MCF 10A (cell line): ENCODE measurements around the gene GNPTG. TPM values are rescaled to one million over a fixed set of nuclear protein-coding genes. Genes with fewer than 3 reads are reported as not detected.

ENCODE experiments used
- BruUV-seq: library from RNA; stranded (reverse); fragments of 400-500 nt; replicated peaks from 2 replicates; lab custom pipeline; 2021; lab: Mats Ljungman, UMichigan
- CTCF ChIA-PET: fragments of 300-600 bp; sonication (Branson Sonifier 250); formaldehyde crosslinking; extraction: SDS; loops from one replicate; lab custom pipeline; 2021; ENCODE audit warnings: antibody characterized with exemption, inconsistent platforms; lab: Yijun Ruan, JAX
- POLR2A ChIA-PET: fragments of 300-600, 350-650 bp; sonication (Branson Sonifier 250); formaldehyde crosslinking; extraction: SDS; loops from one replicate; lab custom pipeline; 2020; ENCODE audit warnings: antibody characterized with exemption, inconsistent platforms; lab: Yijun Ruan, JAX
- DNase-seq: peaks from one replicate; pipeline ENCODE4 v3.0.0-alpha.2; 2018; ENCODE audit not compliant: unreplicated experiment
- H3K27ac Mint-ChIP-seq: one replicate; pipeline ENCODE4 v1.8.0; 2022; ENCODE audit warnings: mild to moderate bottlenecking, low read depth, mixed read lengths; ENCODE audit not compliant: unreplicated experiment
- H3K27me3 Mint-ChIP-seq: one replicate; pipeline ENCODE4 v1.8.0; 2022; ENCODE audit warnings: mixed read lengths; ENCODE audit not compliant: insufficient read depth, unreplicated experiment
- H3K36me3 Mint-ChIP-seq: one replicate; pipeline ENCODE4 v1.8.0; 2022; ENCODE audit warnings: mild to moderate bottlenecking, moderate library complexity, mixed read lengths; ENCODE audit not compliant: insufficient read depth, unreplicated experiment
- H3K4me1 Mint-ChIP-seq: one replicate; pipeline ENCODE4 v1.8.0; 2022; ENCODE audit warnings: mixed read lengths; ENCODE audit not compliant: insufficient read depth, unreplicated experiment
- H3K4me3 Mint-ChIP-seq: one replicate; pipeline ENCODE4 v1.8.0; 2022; ENCODE audit warnings: mild to moderate bottlenecking, moderate library complexity, mixed read lengths; ENCODE audit not compliant: unreplicated experiment
- H3K9me3 Mint-ChIP-seq: one replicate; pipeline ENCODE4 v1.8.0; 2022; ENCODE audit warnings: mixed read lengths; ENCODE audit not compliant: unreplicated experiment
- intact Hi-C: fragments of 100-400 bp; cut with micrococcal nuclease; formaldehyde crosslinking; loops from 2 replicates; pipeline ENCODE4 v1.14.1; 2022
- total RNA-seq: library from RNA; stranded (reverse); gene quantifications from 2 replicates; pipeline ENCODE4 v1.2.3, GENCODE V29; 2022
- TF ChIP-seq, protein P1 (sequence below): fragments of 200-600 bp; IDR thresholded peaks from one replicate; pipeline ENCODE4 v1.8.0; 2022; ENCODE audit warnings: antibody characterized with exemption, mild to moderate bottlenecking; ENCODE audit not compliant: unreplicated experiment

GNPTG gene
- total RNA-seq, 1 experiment from 2014 or later = 37.6 TPM

DNA sequence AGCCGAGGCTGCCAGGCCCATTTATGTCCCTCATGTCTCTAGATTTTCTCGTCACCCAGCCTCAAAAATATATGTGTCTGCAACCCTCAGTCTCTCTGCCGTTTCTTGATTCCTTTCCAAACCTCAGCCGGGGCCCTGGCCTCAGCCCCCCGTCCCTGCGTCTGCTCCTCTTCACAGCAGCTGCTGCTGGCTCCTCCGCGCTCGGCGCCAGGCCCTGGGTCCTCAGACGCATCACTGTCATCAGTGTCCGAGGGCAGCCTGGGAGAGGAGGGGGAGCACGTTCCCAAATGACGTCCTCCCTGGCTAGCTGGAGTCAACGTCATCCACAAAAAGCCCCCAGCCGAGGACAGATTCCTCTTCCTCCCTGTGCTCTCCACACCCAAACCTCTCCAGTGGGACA is 2.4 kb upstream of the GNPTG start:
- Mint-ChIP-seq H3K4me1 (peaks cover 18% of the 10 kb centered on the region), H3K36me3 (peaks cover 18% of the 10 kb centered on the region), H3K27me3 (no peaks in the 10 kb centered on the region), H3K27ac (no peak overlapping the region), H3K9me3 (no peaks in the 10 kb centered on the region), H3K4me3 (no peak overlapping the region)
- no peak for DNase-seq
- BruUV-seq = no TSS peak
- intact Hi-C loops = no loop called here
- ChIA-PET CTCF (no interaction called here), POLR2A (interaction anchor here (0.8 kb wide), 1 partner anchor 17 kb away, joined by 7 read pairs; no protein-coding TSS in a partner anchor)
- TF ChIP-seq, protein P1, sequence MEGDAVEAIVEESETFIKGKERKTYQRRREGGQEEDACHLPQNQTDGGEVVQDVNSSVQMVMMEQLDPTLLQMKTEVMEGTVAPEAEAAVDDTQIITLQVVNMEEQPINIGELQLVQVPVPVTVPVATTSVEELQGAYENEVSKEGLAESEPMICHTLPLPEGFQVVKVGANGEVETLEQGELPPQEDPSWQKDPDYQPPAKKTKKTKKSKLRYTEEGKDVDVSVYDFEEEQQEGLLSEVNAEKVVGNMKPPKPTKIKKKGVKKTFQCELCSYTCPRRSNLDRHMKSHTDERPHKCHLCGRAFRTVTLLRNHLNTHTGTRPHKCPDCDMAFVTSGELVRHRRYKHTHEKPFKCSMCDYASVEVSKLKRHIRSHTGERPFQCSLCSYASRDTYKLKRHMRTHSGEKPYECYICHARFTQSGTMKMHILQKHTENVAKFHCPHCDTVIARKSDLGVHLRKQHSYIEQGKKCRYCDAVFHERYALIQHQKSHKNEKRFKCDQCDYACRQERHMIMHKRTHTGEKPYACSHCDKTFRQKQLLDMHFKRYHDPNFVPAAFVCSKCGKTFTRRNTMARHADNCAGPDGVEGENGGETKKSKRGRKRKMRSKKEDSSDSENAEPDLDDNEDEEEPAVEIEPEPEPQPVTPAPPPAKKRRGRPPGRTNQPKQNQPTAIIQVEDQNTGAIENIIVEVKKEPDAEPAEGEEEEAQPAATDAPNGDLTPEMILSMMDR = no peak

DNA sequence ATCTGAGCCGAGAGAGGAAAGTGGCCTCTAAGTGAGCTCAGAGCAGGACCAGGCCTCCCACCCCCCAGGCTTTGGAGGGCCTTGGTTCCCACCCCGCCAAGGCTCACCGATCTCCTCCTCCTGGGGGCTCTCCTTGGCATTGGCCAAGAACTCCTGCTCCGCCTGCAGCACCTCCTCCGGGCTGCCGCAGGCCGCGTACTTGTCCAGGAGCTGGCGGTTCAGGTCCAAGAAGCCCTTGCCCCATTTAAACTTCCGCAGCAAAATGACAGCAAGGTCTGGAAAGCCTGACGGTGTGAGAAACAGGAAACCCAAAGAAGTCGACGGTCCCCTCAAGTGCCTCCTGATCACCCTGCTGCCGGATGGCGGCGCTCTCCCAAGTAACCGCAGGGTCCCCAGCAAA is 1.8 kb upstream of the GNPTG start:
- ChIA-PET CTCF (interaction anchor here (0.6 kb wide), 1 partner anchor 436 kb away, joined by 3 read pairs; no protein-coding TSS in a partner anchor), POLR2A (interaction anchor here (0.8 kb wide), 1 partner anchor 17 kb away, joined by 7 read pairs; no protein-coding TSS in a partner anchor)
- BruUV-seq = no TSS peak
- H3K36me3 Mint-ChIP-seq = peaks cover 18% of the 10 kb centered on the region
- no peaks in the 10 kb centered on the region for H3K27me3 Mint-ChIP-seq
- peak overlapping the region; percentile 78 for H3K4me3 Mint-ChIP-seq
- H3K4me1 Mint-ChIP-seq = peaks cover 19% of the 10 kb centered on the region
- no peaks in the 10 kb centered on the region for H3K9me3 Mint-ChIP-seq
- intact Hi-C loops = no loop called here
- TF ChIP-seq, protein P1 = no peak
- no peak for DNase-seq
- H3K27ac Mint-ChIP-seq = no peak overlapping the region

DNA sequence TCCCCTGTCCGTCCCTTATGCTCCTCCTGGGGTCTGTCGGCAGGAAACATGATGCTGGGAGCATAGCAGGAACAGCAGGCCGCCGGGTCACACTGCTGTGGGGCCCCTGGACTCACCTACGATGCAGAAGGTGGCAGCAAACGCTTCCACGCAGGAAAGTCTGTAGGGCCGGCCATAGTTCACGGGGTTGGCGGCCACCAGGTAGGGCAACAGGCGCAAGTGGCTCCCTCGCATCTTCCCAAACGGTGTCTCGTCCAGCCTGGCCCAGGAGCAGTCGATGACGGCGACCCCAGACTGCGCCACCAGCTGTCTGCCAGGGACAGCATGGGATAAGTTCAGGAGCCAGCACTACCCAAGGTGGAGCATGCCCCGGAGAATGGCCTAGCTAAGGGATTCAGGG is 1.0 kb upstream of the GNPTG start:
- TF ChIP-seq, protein P1 = no peak
- H3K27me3 Mint-ChIP-seq = no peaks in the 10 kb centered on the region
- CTCF ChIA-PET = no interaction called here
- POLR2A ChIA-PET = interaction anchor here (0.6 to 1.2 kb wide), 6 partner anchors 28 to 864 kb away, joined by 3 to 7 read pairs (median 3); partner anchors contain the start of genes PGP, UBE2I and UQCC4
- peaks cover 24% of the 10 kb centered on the region for H3K4me1 Mint-ChIP-seq
- no peak overlapping the region for H3K27ac Mint-ChIP-seq
- DNase-seq = no peak
- BruUV-seq = no TSS peak
- H3K9me3 Mint-ChIP-seq = no peaks in the 10 kb centered on the region
- peaks cover 18% of the 10 kb centered on the region for H3K36me3 Mint-ChIP-seq
- intact Hi-C loops = no loop called here
- H3K4me3 Mint-ChIP-seq = peak overlapping the region; percentile 78

DNA sequence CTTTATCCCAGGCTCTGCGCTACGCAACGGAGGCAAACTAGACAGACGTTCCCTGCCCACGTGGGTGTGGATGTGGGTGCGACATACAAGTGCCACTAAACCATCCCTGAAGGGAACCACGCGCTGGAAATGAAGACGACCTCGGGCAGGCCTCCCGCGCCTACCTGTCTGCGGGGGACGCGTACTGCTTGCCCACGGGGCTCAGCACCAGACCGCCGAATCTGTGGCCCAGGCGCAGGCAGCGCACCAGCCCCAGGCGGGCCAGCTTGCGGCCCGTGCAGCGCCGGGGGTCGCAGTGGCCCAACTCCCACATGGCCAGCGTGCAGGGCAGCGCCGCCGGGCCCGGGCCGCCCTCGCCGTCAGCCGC is 533 bp upstream of the GNPTG start:
- Mint-ChIP-seq H3K4me1 (peaks cover 24% of the 10 kb centered on the region), H3K27me3 (no peaks in the 10 kb centered on the region), H3K27ac (no peak overlapping the region), H3K9me3 (no peaks in the 10 kb centered on the region), H3K4me3 (peak overlapping the region; percentile 78), H3K36me3 (peaks cover 18% of the 10 kb centered on the region)
- ChIA-PET CTCF (no interaction called here), POLR2A (interaction anchor here (0.6 to 1.2 kb wide), 6 partner anchors 27 to 863 kb away, joined by 3 to 7 read pairs (median 3); partner anchors contain the start of genes PGP, UBE2I and UQCC4)
- TF ChIP-seq, protein P1 = no peak
- TSS peak; percentile 66 for BruUV-seq
- no peak for DNase-seq
- intact Hi-C loops = no loop called here
